Kidney (tissue), 14 donors: Measurements from ENCODE around the gene CARNS1. TPM values are rescaled to one million over a fixed set of nuclear protein-coding genes. Genes with fewer than 3 reads are reported as not detected.

ENCODE experiments used
- DNase-seq, 5 donors: peaks; one replicate each; pipeline ENCODE4 v3.0.0-alpha.2; 2013 to 2020
- FAIRE-seq: peaks from 2 replicates; lab custom pipeline; 2012; peaks lifted over from hg19 to GRCh38; lab: Jason Lieb, UNC
- H3K27ac ChIP-seq, 2 donors: one replicate each; pipeline ENCODE4 v1.7.0; 2013; ENCODE audit warnings: low read depth in 2 of 2, low read length in 2 of 2, inconsistent platforms in 1 of 2
- H3K27me3 ChIP-seq: one replicate; pipeline ENCODE4 v1.7.1; 2013; ENCODE audit warnings: low read length, inconsistent platforms; ENCODE audit not compliant: control insufficient read depth, insufficient read depth
- H3K36me3 ChIP-seq, 3 donors: one replicate each; pipeline versions ENCODE4 v1.7.0 to v1.7.1; 2013; ENCODE audit warnings: low read length in 3 of 3, control low read depth in 1 of 3, inconsistent platforms in 1 of 3; ENCODE audit not compliant: insufficient read depth in 3 of 3, control insufficient read depth in 2 of 3
- H3K4me1 ChIP-seq, 3 donors: one replicate each; pipeline versions ENCODE4 v1.7.0 to v1.7.1; 2013; ENCODE audit warnings: low read length in 3 of 3, inconsistent platforms in 1 of 3, low read depth in 1 of 3; ENCODE audit not compliant: control insufficient read depth in 2 of 3, insufficient read depth in 2 of 3
- H3K4me3 ChIP-seq, 3 donors: one replicate each; pipeline versions ENCODE4 v1.7.0 to v1.8.1; 2013; ENCODE audit warnings: low read length in 3 of 3, control low read depth in 1 of 3, inconsistent platforms in 1 of 3
- H3K9ac ChIP-seq, 3 donors: one replicate each; pipeline versions ENCODE4 v1.7.0 to v1.7.1; 2013; ENCODE audit warnings: low read length in 3 of 3, control low read depth in 1 of 3, inconsistent platforms in 1 of 3
- H3K9me3 ChIP-seq, 3 donors: one replicate each; pipeline versions ENCODE4 v1.7.0 to v1.7.1; 2013; ENCODE audit warnings: low read length in 3 of 3, control low read depth in 1 of 3, inconsistent platforms in 1 of 3; ENCODE audit not compliant: control insufficient read depth in 2 of 3, insufficient read depth in 1 of 3
- CTCF ChIP-seq: IDR thresholded peaks from 3 replicates; pipeline ENCODE4 v1.5.1; 2012; ENCODE audit warnings: mild to moderate bottlenecking, moderate library complexity, borderline replicate concordance; ENCODE audit not compliant: insufficient read depth; ENCODE audit errors: extremely low read depth
- intact Hi-C: fragments of 100-400 bp; cut with DNase I; formaldehyde crosslinking; loops from one replicate; pipeline ENCODE4 v1.11.1; 2022
- polyA plus RNA-seq: library from polyadenylated mRNA; stranded (reverse); fragments of 350-450 nt; fragmentation: Illumina TruSeq; extraction: RNeasy Lipid Tissue Mini Kit (QIAGEN cat#74804); gene quantifications from one replicate; pipeline ENCODE4 v1.2.3, GENCODE V29; 2014; ENCODE audit warnings: low read depth, low replicate concordance; ENCODE audit not compliant: insufficient read depth
- total RNA-seq: library from RNA; stranded (reverse); fragmentation: NEBNext Ultra II Directional; extraction: Animal tissue kit (Norgen Biotek cat#: 25700); gene quantifications from one replicate; pipeline ENCODE4 v1.2.1, GENCODE V29; 2021
- donor health status: control.
- donor health status: control.
- donor health status: control.
- donor health status: control.
- donor health status: control.
- donor health status: DM: yes; HTN: yes; CAD: no.
- donor health status: Normal renal cell carcinoma (clear cell type).

Gene CARNS1
- total and polyA plus RNA-seq, 2 donors from 2014 or later: 0.80 to 1.7 TPM

- DNase-seq (peak; percentile 78 to 92 (median 86)), FAIRE-seq (no peak)
Measured at GRCh38 chr11:67372993-67373647, 42.4 kb upstream of the CARNS1 start, which contains the start of gene CLCF1. Gene CLCF1 (minus strand): TSS chr11:67373598. CDS start chr11:67373539, 59 bp downstream.

GRCh38 chr11:67373648-67374570 is 41.6 kb upstream of the CARNS1 start:
- DNase-seq (peak; percentile 79 to 96 (median 92)), FAIRE-seq (peak; percentile 79)
- Histone ChIP-seq H3K27me3 (no peaks in the 10 kb centered on the region), H3K9me3 (no peaks in the 10 kb centered on the region), H3K4me1 (peaks cover 3 to 39% (median 22%) of the 10 kb centered on the region in 3 donors), H3K36me3 (no peaks in the 10 kb centered on the region), H3K4me3 (peak overlapping the region in 1 of 3 donors; percentile 54), H3K9ac (peak overlapping the region in 1 of 3 donors; percentile 73), H3K27ac (peak overlapping the region; percentile 92 to 96)
- TF ChIP-seq CTCF: peak; percentile 25
- intact Hi-C loops: no loop called here

More at GRCh38 chr11:67372993-67373647, 42.4 kb upstream of the CARNS1 start, which contains the start of gene CLCF1:
- peaks cover 3 to 43% (median 22%) of the 10 kb centered on the region in 3 donors for H3K4me1 ChIP-seq
- H3K27me3 ChIP-seq: no peaks in the 10 kb centered on the region
- H3K4me3 ChIP-seq: peak within 1 kb of the TSS in 1 of 3 donors; percentile 54
- H3K27ac ChIP-seq: peak within 1 kb of the TSS; percentile 92 to 96
- peak within 1 kb of the TSS in 1 of 3 donors; percentile 73 for H3K9ac ChIP-seq
- no peaks in the 10 kb centered on the region for H3K9me3 ChIP-seq
- no peak for TF ChIP-seq CTCF
- intact Hi-C loops: no loop called here
- no peaks in the 10 kb centered on the region for H3K36me3 ChIP-seq

- Histone ChIP-seq H3K27me3 (no peaks in the 10 kb centered on the region), H3K9ac (peak overlapping the region in 1 of 3 donors; percentile 73), H3K9me3 (no peaks in the 10 kb centered on the region), H3K4me3 (peak overlapping the region in 2 of 3 donors; percentile 40 to 54), H3K36me3 (no peaks in the 10 kb centered on the region), H3K27ac (peak overlapping the region; percentile 92 to 96), H3K4me1 (peaks cover 3 to 39% (median 20%) of the 10 kb centered on the region in 3 donors)
- no peak for TF ChIP-seq CTCF
- FAIRE-seq (no peak), DNase-seq (peak in 2 of 5 donors; percentile 65 to 84)
- intact Hi-C loops: no loop called here
Measured at GRCh38 chr11:67374571-67375281, 40.8 kb upstream of the CARNS1 start.
